Activated CD8-positive, alpha-beta T cell treated with anti-CD3 and anti-CD28 coated beads for 36 hours (primary cell): Measurements from ENCODE around the gene DCLK2. TPM values are rescaled to one million over a fixed set of nuclear protein-coding genes. Genes with fewer than 3 reads are reported as not detected.

Experiments
- ATAC-seq: fragments of 200-7000 bp; cut with Tn5 transposase; one replicate; pipeline ENCODE4 v1.10.0; 2021; ENCODE audit warnings: mild to moderate bottlenecking, moderate library complexity
- CTCF ChIA-PET: fragments of 350-600 bp; sonication (Branson Sonifier 250); formaldehyde crosslinking; loops from one replicate; lab custom pipeline; 2021; ENCODE audit warnings: antibody characterized with exemption; lab: Charles Lee
- POLR2A ChIA-PET: fragments of 350-600 bp; sonication (Branson Sonifier 250); formaldehyde crosslinking; loops from one replicate; lab custom pipeline; 2021; ENCODE audit warnings: antibody characterized with exemption; lab: Charles Lee
- DNase-seq: peaks from one replicate; pipeline ENCODE4 v3.0.0-alpha.2; 2020
- H3K27ac Mint-ChIP-seq: one replicate; pipeline ENCODE4 v1.8.0; 2021; ENCODE audit warnings: mild to moderate bottlenecking, mixed read lengths
- H3K27me3 Mint-ChIP-seq: one replicate; pipeline ENCODE4 v1.8.0; 2021; ENCODE audit warnings: mixed read lengths
- H3K36me3 Mint-ChIP-seq: one replicate; pipeline ENCODE4 v1.8.0; 2021; ENCODE audit warnings: low read depth, mixed read lengths
- H3K4me1 Mint-ChIP-seq: one replicate; pipeline ENCODE4 v1.8.0; 2021; ENCODE audit warnings: low read depth, mixed read lengths
- H3K4me3 Mint-ChIP-seq: one replicate; pipeline ENCODE4 v1.8.0; 2021; ENCODE audit warnings: mild to moderate bottlenecking, moderate library complexity, mixed read lengths
- H3K9me3 Mint-ChIP-seq: one replicate; pipeline ENCODE4 v1.8.0; 2021; ENCODE audit warnings: mixed read lengths
- CTCF ChIP-seq: fragments of 200-600 bp; IDR thresholded peaks from one replicate; pipeline ENCODE4 v1.8.0; 2022; ENCODE audit warnings: antibody characterized with exemption, mild to moderate bottlenecking
- intact Hi-C: fragments of 100-400 bp; cut with micrococcal nuclease; formaldehyde crosslinking; loops from one replicate; pipeline ENCODE4 v1.10.0; 2022
- total RNA-seq, 2 experiments: library from RNA; stranded (reverse); gene quantifications; one replicate each; pipeline ENCODE4 v1.2.3, GENCODE V29; 2021

The DCLK2 gene
- total RNA-seq, 2 experiments from 2014 or later, result not detected

- intact Hi-C loops, result no loop called here
- Mint-ChIP-seq H3K9me3 (no peaks in the 10 kb centered on the region), H3K27ac (no peak overlapping the region), H3K27me3 (peaks cover 15% of the 10 kb centered on the region), H3K36me3 (no peaks in the 10 kb centered on the region), H3K4me1 (no peaks in the 10 kb centered on the region), H3K4me3 (no peak overlapping the region)
- POLR2A ChIA-PET, result no interaction called here
- TF ChIP-seq CTCF, result no peak
- no peak for ATAC-seq
- DNase-seq, result no peak
- CTCF ChIA-PET, result no interaction called here
Observed at GRCh38 chr4:150068300-150068960, 9.8 kb upstream of the DCLK2 start.

- TF ChIP-seq CTCF, result no peak
- CTCF ChIA-PET, result no interaction called here
- DNase-seq (no peak), ATAC-seq (no peak)
- intact Hi-C loops, result no loop called here
- Mint-ChIP-seq H3K4me3 (no peak overlapping the region), H3K4me1 (no peaks in the 10 kb centered on the region), H3K27ac (no peak overlapping the region), H3K36me3 (no peaks in the 10 kb centered on the region), H3K9me3 (no peaks in the 10 kb centered on the region), H3K27me3 (peaks cover 15% of the 10 kb centered on the region)
- POLR2A ChIA-PET, result no interaction called here
Observed at GRCh38 chr4:150069353-150069752, 8.9 kb upstream of the DCLK2 start.

- Mint-ChIP-seq H3K4me1 (no peaks in the 10 kb centered on the region), H3K27ac (no peak overlapping the region), H3K36me3 (no peaks in the 10 kb centered on the region), H3K4me3 (no peak overlapping the region), H3K9me3 (no peaks in the 10 kb centered on the region), H3K27me3 (peaks cover 14% of the 10 kb centered on the region)
- no peak for TF ChIP-seq CTCF
- intact Hi-C loops, result no loop called here
- ChIA-PET POLR2A (no interaction called here), CTCF (no interaction called here)
- ATAC-seq, result no peak
- no peak for DNase-seq
Observed at GRCh38 chr4:150070464-150071170, 7.6 kb upstream of the DCLK2 start.

- no peak for TF ChIP-seq CTCF
- no peaks in the 10 kb centered on the region for H3K9me3 Mint-ChIP-seq
- no peaks in the 10 kb centered on the region for H3K4me1 Mint-ChIP-seq
- intact Hi-C loops, result no loop called here
- peaks cover 26% of the 10 kb centered on the region for H3K27me3 Mint-ChIP-seq
- ATAC-seq, result no peak
- no peak overlapping the region for H3K4me3 Mint-ChIP-seq
- DNase-seq, result no peak
- no peaks in the 10 kb centered on the region for H3K36me3 Mint-ChIP-seq
- ChIA-PET CTCF (no interaction called here), POLR2A (interaction anchor here (0.6 kb wide), 1 partner anchor 273 kb away, joined by 7 read pairs; no protein-coding TSS in a partner anchor)
- H3K27ac Mint-ChIP-seq, result no peak overlapping the region
Observed at GRCh38 chr4:150072471-150072870, 5.8 kb upstream of the DCLK2 start.
